ENCODE data around the gene ATP9A.
A peak's percentile ranks its signal among the peaks of the same experiment; 100 is the strongest.
"Not testable (repeated sequence)": the region's sequence is repeated elsewhere in the genome, so short reads cannot be mapped to it uniquely, and the experiment has no call there.

The ATP9A gene, protein sequence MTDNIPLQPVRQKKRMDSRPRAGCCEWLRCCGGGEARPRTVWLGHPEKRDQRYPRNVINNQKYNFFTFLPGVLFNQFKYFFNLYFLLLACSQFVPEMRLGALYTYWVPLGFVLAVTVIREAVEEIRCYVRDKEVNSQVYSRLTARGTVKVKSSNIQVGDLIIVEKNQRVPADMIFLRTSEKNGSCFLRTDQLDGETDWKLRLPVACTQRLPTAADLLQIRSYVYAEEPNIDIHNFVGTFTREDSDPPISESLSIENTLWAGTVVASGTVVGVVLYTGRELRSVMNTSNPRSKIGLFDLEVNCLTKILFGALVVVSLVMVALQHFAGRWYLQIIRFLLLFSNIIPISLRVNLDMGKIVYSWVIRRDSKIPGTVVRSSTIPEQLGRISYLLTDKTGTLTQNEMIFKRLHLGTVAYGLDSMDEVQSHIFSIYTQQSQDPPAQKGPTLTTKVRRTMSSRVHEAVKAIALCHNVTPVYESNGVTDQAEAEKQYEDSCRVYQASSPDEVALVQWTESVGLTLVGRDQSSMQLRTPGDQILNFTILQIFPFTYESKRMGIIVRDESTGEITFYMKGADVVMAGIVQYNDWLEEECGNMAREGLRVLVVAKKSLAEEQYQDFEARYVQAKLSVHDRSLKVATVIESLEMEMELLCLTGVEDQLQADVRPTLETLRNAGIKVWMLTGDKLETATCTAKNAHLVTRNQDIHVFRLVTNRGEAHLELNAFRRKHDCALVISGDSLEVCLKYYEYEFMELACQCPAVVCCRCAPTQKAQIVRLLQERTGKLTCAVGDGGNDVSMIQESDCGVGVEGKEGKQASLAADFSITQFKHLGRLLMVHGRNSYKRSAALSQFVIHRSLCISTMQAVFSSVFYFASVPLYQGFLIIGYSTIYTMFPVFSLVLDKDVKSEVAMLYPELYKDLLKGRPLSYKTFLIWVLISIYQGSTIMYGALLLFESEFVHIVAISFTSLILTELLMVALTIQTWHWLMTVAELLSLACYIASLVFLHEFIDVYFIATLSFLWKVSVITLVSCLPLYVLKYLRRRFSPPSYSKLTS

DNA sequence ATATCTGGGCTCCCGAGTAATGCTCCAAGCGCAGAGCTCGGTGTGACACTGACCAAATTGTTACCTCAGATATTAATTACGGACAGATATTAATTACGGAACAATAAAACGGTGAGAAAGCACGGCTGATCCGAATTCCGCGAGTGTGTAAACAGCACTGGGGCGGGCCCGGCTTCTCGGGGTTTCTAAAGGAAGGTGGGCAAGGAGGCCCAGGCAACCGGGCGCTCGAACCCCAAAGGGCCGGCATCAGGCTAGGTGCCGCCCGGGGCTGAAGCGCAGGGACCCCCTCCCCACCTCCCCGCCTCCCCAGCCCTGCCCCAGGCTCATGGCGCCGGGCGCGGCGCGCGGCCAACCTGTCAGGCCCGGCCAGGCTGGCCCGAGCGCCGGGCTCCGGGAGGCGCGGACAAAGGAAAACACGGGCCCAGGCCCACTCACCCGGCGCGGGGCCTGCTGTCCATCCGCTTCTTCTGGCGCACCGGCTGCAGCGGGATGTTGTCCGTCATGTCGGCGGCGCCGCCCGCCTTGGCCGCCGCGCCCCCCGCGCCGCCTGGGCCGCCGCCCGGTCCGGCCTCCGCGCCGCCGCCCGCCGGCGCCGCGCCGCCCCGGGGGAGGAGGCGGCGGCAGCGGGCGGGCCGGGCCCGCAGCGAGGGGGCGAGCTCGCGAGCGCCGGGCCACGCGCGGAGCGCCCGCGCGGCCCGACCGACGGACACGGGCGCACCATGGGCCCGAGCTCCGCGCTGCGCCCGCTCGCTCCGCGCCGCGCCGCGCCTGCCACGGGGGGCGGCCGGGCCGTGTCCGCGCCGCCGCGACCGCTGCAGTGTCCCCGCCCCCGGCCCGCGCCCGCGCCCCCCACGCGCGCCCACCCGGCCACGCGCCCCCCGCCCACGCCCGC, at the start of gene ATP9A:
Gene ATP9A, minus strand, starts transcription at position 524 of the 892 bp plus-strand sequence. Its CDS starts 21 bp downstream, at position 503.
- DNase-seq = peak; percentile 51

DNA sequence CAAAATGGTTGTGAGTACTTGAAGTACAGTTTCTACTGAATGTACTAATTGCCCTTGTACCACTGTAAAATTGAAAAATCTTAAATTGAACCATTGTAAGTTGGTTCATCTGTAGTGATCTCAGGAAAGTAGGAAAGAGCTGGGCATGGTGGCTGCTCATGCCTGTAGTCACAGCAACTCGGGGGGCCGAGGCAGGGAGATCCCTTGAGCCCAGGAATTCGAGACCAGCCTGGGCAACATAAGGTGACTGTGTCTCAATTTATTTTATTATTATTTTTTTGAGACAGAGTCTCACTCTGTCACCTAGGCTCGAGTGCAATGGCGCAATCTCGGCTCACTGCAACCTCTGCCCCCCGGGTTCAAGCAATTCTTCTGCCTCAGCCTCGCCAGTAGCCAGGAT, 48.7 kb upstream of the ATP9A start:
- DNase-seq = not testable (repeated sequence)

DNA sequence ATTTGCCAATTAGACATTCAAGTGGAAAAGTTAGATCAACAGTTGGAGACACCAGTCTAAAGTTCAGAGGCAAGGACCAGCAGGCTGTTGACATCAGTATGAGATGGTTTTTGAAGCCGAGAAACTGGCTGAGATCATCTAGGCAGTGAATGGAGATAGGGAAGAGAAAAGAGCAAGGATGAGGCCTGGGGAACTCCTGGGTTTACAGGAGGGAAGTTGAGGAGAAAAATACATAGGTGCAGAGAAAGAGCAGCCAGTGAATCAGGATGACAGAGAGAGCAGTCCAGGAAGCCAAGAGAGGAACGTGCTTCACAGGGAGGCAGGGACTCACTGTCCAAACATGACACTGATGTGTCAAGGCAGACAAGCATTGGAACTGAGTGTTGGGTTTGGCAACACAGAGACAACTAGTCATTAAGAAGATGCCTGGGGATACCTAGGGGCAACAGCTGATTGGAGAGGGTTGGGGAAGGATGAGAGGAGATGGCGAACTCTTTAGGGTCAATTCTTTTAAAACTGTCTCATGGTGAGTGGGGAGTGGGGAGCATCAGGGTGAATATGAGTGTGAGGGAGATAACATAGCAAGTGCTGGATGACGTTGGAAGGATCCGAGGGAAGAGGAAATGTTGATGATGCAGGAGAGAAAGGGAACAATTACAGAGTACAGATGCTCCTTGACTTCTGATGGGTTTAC, 47.3 kb upstream of the ATP9A start:
- DNase-seq = no peak

DNA sequence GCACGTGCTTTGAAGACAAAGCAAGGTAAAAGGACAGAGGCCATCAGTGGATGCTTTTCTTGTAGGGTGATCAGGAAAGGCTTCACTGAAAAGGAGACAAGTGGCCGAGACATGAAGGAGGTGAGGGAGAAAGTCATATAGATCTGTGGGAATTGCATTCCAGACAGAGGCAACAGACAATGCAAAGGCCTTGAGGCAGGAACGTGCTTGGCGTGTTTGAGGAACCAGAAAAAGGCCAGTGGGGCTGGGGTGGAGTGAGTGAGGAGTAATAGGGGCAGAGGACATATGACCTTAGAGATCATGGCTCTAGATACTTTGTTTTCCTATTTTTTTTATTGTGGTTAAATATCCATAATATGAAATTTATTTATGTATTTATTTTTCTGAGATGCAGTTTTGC, 44.7 kb upstream of the ATP9A start:
- DNase-seq = no peak

DNA sequence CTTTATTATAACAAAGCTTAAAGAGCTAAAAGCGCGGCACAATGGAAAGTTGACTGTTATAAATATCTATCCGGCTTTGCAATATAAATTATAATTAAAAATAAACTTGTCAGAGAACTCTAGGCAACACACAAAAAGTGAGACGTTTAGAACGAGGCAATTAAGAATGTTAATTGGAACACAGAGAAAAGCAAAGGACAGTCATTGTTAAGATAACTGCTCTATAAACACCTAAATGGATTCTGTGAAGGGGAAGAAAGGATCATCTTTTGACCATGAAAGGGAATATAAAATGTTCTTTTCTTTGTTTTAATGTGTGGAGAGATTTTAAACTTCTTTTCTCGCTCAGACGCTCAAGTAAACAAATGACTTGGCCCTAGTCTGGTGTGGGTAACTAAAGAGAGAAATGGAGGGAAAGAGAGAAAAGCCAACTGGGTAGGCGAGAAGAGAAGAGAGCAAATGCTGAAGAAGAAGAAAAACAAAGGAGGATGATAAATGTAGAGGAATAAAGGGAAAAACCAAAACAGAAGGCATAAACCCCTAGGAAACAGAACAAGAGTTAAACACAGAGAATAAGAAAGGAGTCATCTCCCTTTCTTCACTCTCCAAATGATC, 43.4 kb upstream of the ATP9A start:
- DNase-seq = no peak

DNA sequence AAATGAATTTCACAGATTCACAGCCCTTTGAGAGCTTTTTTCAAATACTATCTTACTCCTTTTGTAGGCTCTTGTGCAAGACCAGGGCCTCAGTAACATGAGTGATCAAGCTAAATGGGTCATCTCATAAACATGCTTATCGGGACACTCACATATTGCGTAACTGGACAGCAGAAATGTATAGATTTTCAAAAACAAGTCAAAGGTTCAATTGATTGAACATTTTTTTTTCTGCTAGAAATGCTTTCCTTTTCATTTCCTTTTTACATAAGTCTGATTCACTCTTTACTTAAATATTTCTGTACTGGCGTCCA, 42.8 kb upstream of the ATP9A start:
- DNase-seq = no peak

DNA sequence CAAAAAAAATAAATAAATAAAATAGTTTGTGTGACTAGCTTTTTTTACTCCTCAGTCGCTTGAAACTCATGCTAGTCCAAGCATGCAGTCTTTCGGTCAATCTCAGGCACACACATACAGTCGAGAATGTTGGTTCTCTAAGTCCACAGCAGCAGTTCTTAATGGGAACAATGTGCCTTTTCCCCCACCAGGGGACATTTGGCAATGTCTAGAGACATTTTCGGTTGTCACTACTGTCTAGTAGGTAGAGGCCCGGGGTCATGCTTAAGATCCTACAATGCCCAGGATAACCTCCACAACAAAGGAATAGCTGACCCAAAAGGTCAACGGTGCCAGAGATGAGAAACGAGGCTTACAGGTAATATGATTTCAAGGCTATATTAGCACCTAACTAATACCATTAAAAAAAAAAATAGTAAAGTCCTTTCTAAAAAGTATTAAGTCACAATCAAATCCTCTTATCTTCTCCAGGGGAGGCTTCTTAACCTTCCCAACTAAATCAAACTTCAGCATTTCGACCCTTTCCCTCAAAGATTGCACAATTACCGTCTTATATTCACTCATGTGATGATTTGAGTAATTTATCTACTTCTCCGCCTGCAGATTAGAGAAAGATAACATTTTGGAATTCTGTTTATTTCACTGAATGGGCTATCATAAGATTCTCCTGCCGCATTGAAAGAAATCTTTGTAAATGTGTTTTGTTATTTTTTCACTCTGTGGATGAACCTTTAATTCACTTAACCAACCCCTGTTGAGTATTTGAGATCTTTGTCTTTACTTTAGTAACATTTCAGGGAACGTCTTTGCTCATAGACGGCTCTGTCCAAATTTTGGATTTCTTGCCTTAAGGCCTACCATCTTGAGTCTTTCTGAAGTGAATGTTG, 42.2 kb upstream of the ATP9A start:
- no peak for DNase-seq

DNA sequence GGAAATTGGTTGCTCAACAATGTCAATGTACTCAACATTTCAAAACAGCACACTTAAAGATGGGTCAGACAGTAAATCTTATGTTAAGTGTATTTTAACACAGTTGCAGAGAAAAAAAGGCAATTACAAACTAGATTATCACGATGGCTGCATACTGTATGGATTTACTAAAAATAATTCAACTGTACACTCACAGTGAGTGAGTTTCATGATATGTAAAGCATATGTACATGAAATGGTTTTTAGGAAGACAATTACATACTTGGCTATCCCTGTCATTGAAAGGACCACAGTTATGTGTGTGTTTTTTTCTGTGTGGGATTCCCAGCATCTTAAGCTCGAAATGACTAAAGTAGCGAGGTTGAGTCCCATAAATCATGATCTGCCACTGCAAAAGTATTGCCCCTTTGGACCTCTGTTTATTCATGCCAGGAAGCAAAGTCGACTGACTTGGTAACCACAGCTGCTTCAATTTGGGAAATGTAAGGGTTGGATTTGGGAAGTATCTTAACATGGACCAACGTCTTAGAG, 39.6 kb upstream of the ATP9A start:
- no peak for DNase-seq

DNA sequence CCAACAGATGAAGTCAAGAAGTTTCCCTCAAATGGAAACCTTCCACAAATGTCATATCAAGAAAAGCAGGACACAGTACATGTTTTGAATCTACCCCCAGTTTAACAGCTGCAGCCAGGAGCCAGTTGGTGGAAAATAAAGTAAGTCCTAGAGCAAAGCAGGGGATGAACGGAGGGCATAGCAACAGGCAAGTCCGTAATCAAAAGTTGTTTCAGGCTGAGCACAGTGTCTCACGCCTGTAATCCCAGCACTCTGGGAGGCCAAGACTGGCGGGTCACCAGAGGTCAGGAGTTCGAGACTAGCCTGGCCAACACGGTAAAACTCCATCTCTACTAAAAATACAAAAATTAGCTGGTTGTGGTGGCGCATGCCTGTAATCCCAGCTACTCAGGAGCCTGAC, 36.6 kb upstream of the ATP9A start:
- no peak for DNase-seq

DNA sequence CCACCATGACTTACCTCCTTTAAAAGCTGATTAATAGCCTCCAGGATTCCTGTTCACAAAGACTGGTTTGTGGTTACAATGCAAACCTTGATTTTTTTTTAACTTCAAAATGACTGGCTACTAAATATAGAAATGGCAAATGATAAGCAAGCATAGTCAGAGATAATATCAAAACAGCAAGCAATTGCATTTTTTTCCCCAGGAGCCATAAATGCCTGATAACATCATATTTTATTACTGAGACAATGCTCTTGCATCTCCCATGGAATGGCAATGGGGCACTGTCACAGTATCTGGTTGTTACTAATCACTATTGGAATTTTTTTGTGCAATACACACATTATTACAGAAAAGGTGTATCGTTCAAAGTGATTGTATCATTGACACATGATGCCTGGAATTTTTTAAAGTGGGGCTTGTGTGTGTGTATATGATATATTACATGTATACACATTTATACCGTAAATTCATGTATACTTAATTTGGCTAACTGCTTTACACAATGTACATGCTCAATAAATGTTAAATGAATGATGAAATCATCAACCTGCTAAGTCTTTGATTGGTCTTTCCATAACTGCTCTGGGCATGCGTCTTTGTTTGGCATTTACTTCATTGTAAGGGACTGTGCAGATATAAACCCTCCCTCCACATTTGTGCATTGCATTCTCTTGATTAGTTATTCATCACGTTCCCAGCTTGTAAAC, 35.1 kb upstream of the ATP9A start:
- no peak for DNase-seq

DNA sequence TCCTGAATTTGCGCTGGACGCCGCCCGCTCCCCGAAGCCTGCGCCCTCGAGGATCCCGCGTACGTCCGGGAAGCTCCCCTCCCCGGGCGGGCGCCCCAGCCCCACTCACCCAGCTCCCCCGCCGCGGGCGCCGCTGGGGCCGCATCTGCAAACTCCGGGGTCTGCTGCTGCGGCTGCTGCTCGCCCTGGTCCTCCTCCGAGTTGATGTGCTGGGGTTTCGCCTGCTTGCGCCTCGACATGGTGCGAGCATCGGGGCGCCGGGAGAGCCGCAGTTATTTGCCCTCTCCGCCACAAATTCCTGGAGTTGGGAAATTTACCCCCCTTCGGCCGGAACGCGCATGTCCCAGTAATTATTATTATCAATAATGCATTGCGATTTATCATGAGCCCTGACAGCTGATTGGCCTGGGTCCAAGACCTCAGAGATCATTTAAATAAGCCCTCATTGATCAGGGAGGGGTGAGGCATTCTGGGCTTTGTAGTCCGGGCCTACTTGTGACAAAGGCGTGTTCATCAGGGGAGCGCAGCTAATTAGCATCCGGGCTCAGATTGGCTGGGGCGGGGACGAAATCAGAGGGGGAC, 34.1 kb upstream of the ATP9A start, which contains the start of gene SALL4:
Gene SALL4, minus strand, starts transcription at position 352 of the 582 bp plus-strand sequence. Its CDS starts 113 bp downstream, at position 239.
- DNase-seq = no peak

DNA sequence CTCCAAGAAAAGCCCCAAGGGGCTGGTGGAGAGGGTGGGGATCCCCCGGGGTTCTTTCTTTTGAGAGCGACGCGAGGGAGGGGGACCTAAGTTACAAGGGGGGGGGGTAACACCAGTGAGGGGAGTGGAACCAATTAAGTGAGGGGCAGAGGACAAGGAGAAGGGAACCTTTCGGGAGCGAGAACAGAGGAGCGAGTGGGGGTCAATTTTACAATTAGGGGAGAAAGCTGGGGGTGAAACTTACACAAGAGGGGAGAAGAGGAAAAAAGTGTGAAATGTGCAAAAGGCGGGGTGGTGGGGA, 33.6 kb upstream of the ATP9A start:
- DNase-seq = no peak

DNA sequence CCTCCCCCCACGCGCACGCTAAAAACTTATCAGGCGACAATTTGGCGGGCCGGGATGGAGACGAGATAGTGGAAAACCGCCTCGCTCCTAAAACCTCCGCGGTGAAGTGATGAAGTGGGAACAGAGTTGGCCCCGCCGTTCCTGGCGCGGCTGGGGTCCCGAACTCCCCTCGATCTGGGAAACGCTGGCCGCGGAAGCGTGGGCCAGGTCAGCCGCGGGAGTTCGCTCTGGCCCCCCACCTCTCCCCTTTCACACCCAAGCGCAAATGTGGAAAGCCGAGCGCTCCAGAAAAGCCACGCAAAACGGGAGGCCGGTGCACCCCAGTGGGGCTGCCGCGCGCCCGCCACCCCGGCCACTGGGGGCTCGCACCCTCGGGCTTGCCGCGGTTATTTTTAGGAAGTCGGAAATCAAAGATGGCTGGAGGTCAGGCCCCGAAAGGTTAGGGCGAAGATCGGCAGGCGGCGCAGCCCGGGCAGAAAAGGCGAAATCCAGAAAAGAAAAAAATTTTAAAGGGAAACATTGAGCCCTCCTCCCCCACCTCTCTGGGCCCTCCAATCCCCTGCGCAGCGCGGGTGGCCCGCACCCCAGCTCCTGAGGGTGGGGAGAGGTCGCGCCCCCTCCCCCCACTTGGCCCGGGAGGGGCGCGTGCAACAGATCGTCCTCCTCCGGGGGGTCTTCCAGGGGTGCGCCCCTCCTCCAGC, 33.1 kb upstream of the ATP9A start:
- no peak for DNase-seq

DNA sequence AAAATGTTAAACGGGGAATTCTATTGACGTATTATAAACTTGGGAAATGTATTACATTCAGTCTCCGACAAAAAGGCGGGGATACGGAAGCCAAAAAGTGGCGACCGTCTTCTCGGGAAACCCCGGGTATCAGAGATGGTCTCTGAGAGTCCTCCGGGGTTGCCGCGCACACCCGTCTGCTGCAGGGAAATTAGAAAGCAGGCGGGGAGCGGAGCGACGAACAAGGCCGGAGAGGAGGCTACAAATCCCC, 32.6 kb upstream of the ATP9A start:
- no peak for DNase-seq

DNA sequence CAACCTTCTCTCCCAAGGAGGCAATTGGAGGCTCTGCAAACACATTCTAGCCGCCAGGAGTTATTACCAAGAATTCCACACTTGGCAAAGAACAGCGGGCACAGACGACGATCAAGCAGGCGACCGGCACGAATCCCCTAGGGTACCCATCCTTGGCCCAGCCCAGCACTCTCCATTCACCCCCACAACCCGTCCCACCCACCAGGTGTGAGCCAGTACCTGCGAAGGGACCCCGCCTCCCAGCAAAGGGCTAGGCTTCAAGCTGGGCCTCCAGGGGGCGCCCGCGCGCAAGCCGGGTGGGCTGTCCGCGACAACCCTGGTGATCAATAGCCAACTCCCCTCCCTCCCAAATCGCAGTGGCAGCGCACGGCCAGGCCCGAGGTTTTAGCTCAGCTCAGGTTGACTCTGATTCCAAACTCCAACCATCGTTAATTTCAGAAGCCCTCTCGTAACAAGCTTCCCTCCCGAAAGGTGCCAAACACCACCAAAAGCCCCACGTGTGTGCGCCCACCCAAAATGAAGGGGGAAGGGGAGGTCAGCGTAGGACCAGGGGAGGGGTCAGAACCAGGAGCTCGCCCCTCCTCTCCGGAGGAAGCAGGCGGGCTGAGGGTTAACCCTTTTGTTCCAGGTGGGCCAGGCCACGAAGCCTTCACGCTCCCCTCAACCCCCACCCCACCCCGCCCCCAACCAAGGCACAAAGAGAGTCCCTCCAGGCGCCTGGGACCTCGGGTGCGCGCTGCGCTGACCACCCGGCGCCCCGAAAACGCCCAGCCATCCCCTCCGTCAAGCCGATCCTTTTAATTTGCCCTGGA, 32.1 kb upstream of the ATP9A start:
- peak; percentile 85 for DNase-seq

DNA sequence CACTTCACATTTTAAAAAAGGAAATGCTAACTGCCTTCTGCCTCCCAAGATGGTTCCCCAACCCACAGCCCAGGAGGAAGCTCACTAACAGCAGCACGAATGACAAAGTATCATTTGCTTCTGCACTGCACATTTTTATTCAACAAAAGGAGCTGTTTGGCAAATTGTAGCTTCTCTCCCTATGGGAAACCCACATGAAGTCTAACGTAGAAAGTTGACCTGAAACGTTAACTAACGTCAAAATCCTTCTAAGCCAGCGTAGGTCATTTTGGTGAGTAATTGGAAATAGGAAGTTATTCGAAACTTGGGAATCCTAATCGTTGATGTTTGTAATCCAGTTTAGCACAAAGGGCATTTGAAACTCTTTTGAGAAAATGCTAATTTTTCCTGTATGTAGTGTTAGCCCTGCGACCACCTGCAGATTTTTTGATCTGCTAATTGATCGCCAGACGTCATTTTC, 31.2 kb upstream of the ATP9A start:
- no peak for DNase-seq

DNA sequence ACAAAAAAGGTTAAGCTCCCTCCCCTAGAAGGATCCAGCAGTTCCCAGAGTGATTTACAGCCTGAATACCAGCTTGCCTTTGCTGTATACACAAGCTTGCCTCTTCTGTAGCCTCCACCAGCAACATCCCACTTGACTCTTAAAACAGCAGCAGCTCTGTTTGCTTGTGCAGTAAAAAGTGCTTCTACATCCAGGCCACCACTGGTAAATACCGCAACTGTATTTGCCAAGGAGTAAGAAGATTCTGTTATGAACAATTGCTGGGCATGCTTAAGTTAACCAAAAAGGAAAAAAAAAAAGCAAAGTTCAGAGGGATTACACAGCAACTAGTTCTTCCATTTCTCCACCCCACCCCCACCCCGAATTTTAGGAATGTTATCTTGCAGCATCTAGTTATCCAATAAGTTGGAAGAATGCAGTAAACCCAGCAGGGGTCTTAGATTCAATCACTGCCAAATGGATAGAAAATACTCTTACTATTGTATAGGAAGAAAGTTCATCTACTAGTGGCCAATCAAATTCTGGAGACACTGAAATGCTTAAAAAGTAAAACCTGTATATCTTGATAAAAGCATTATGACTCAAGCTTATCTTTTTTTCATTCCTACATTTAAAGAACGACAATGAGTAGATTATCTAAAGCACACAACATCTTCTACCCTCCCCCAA, 29.3 kb upstream of the ATP9A start:
- DNase-seq = peak; percentile 41
